SK-N-SH (cell line): ENCODE measurements around the gene ACTN3. TPM values are rescaled to one million over a fixed set of nuclear protein-coding genes. Genes with fewer than 3 reads are reported as not detected.

ENCODE experiments used
- CTCF ChIA-PET: fragments of 300-600, 350-600 bp; formaldehyde crosslinking; extraction: SDS; loops from one replicate; lab custom pipeline; 2021; lab: Yijun Ruan, JAX
- POLR2A ChIA-PET: fragments of 350-600 bp; sonication (Branson Sonifier 250); formaldehyde crosslinking; extraction: SDS; loops from one replicate; lab custom pipeline; 2020; ENCODE audit warnings: antibody characterized with exemption, inconsistent platforms; lab: Yijun Ruan, JAX
- DNase-seq: peaks from one replicate; pipeline ENCODE4 v3.0.0; 2012
- H2AFZ ChIP-seq: fragments of 200-600 bp; sonication (generic); 2 replicates; pipeline ENCODE4 v1.8.1; 2016; ENCODE audit warnings: antibody characterized with exemption, mild to moderate bottlenecking, low read depth
- H3F3A ChIP-seq: fragments of 200-600 bp; sonication (generic); replicated peaks from 2 replicates; pipeline ENCODE3; 2016; ENCODE audit warnings: antibody characterized with exemption, mild to moderate bottlenecking; ENCODE audit not compliant: insufficient read depth
- H3K27ac ChIP-seq, 2 experiments: fragments of 200-500 bp in 1 of 2; fragments of 200-600 bp in 1 of 2; sonication (Bioruptor generic) in 1 of 2; sonication (generic), shearing (Covaris generic) in 1 of 2; 2 replicates each; pipeline versions ENCODE4 v1.5.1 to v1.6.1; 2014 to 2016; ENCODE audit warnings: low read depth in 2 of 2, inconsistent platforms in 1 of 2, low read length in 1 of 2, mild to moderate bottlenecking in 1 of 2, mixed read lengths in 1 of 2
- H3K27me3 ChIP-seq: fragments of 200-600 bp; sonication (generic), shearing (Covaris generic); 2 replicates; pipeline ENCODE4 v1.6.1; 2016; ENCODE audit warnings: mixed run types; ENCODE audit not compliant: insufficient read depth
- H3K36me3 ChIP-seq, 2 experiments: fragments of 200-500 bp in 1 of 2; fragments of 200-600 bp in 1 of 2; sonication (Bioruptor generic) in 1 of 2; sonication (generic) in 1 of 2; replicated peaks in 1 of 2; 2 replicates each; pipeline versions ENCODE3 to v1.5.1; 2014 to 2016; ENCODE audit warnings: low read length in 1 of 2, mild to moderate bottlenecking in 1 of 2; ENCODE audit not compliant: insufficient read depth in 2 of 2, control insufficient read depth in 1 of 2
- H3K4me1 ChIP-seq, 2 experiments: fragments of 200-500 bp in 1 of 2; fragments of 200-600 bp in 1 of 2; sonication (Bioruptor generic) in 1 of 2; sonication (generic), shearing (Covaris generic) in 1 of 2; 2 replicates each; pipeline versions ENCODE4 v1.5.1 to v1.6.1; 2014 to 2016; ENCODE audit warnings: low read depth in 1 of 2, low read length in 1 of 2, mixed run types in 1 of 2; ENCODE audit not compliant: insufficient read depth in 2 of 2, control insufficient read depth in 1 of 2
- H3K4me2 ChIP-seq: fragments of 200-600 bp; sonication (generic), shearing (Covaris generic); 2 replicates; pipeline ENCODE4 v1.6.1; 2017; ENCODE audit warnings: mixed run types
- H3K4me3 ChIP-seq, 2 experiments: fragments of 200-500 bp in 1 of 2; fragments of 200-600 bp in 1 of 2; sonication (Bioruptor generic) in 1 of 2; sonication (generic), shearing (Covaris generic) in 1 of 2; 2 replicates each; pipeline versions ENCODE4 v1.5.1 to v1.8.1; 2014 to 2016; ENCODE audit warnings: low read depth in 2 of 2, inconsistent platforms in 1 of 2, low read length in 1 of 2, mild to moderate bottlenecking in 1 of 2, mixed read lengths in 1 of 2, moderate library complexity in 1 of 2
- H3K79me2 ChIP-seq: fragments of 200-600 bp; sonication (generic); 2 replicates; pipeline ENCODE4 v1.8.1; 2017; ENCODE audit warnings: mild to moderate bottlenecking; ENCODE audit not compliant: insufficient read depth
- H3K9ac ChIP-seq: fragments of 200-600 bp; sonication (generic); 2 replicates; pipeline ENCODE4 v1.6.1; 2017; ENCODE audit warnings: mixed run types
- H3K9me2 ChIP-seq: fragments of 200-600 bp; sonication (generic); 2 replicates; pipeline ENCODE4 v1.6.1; 2017; ENCODE audit warnings: mixed run types
- H3K9me3 ChIP-seq: fragments of 200-600 bp; sonication (generic); 2 replicates; pipeline ENCODE4 v1.6.1; 2017; ENCODE audit warnings: mixed run types, mild to moderate bottlenecking, moderate library complexity
- H4K20me1 ChIP-seq: fragments of 200-600 bp; sonication (generic); 2 replicates; pipeline ENCODE4 v1.6.1; 2017; ENCODE audit warnings: mild to moderate bottlenecking, mixed run types; ENCODE audit not compliant: insufficient read depth
- CHD2 ChIP-seq: fragments of 150-350 bp; IDR thresholded peaks from 2 replicates; pipeline ENCODE4 v1.6.1; 2018; ENCODE audit warnings: low read length; ENCODE audit not compliant: partially characterized antibody
- ELF1 ChIP-seq: IDR thresholded peaks from 2 replicates; pipeline ENCODE4 v1.4.0; 2012
- FOSL2 ChIP-seq: IDR thresholded peaks from 2 replicates; pipeline ENCODE4 v1.4.0; 2012; ENCODE audit warnings: low read depth, mild to moderate bottlenecking, moderate library complexity, borderline replicate concordance
- IRF3 ChIP-seq: fragments of 150-350 bp; IDR thresholded peaks from 2 replicates; pipeline ENCODE4 v1.6.1; 2016; ENCODE audit warnings: mild to moderate bottlenecking, low read depth, low read length
- JUND ChIP-seq: IDR thresholded peaks from 2 replicates; pipeline ENCODE4 v1.4.0; 2012
- MAX ChIP-seq: IDR thresholded peaks from 2 replicates; pipeline ENCODE4 v1.4.0; 2012; ENCODE audit warnings: low read depth
- PBX3 ChIP-seq: IDR thresholded peaks from 2 replicates; pipeline ENCODE4; 2012
- POLR2AphosphoS5 ChIP-seq: IDR thresholded peaks from 2 replicates; pipeline ENCODE4 v1.6.1; 2012; ENCODE audit warnings: low read depth, low read length
- REST ChIP-seq: IDR thresholded peaks from 2 replicates; pipeline ENCODE4 v1.6.1; 2012; ENCODE audit warnings: mild to moderate bottlenecking, low read depth, low read length, moderate library complexity
- RFX5 ChIP-seq: IDR thresholded peaks from 2 replicates; pipeline ENCODE4 v1.6.1; 2012; ENCODE audit warnings: mild to moderate bottlenecking, improper control_type of control experiment, low read length
- SIN3A ChIP-seq: IDR thresholded peaks from 2 replicates; pipeline ENCODE4 v1.6.1; 2012; ENCODE audit warnings: low read depth, mild to moderate bottlenecking, low read length, moderate library complexity, borderline replicate concordance
- SMC3 ChIP-seq: IDR thresholded peaks from 2 replicates; pipeline ENCODE4 v1.6.1; 2012; ENCODE audit warnings: low read depth, low read length, improper control_type of control experiment
- TEAD4 ChIP-seq: IDR thresholded peaks from 2 replicates; pipeline ENCODE4 v1.4.0; 2012; ENCODE audit warnings: mild to moderate bottlenecking, borderline replicate concordance; ENCODE audit not compliant: insufficient read depth
- USF1 ChIP-seq: IDR thresholded peaks from 2 replicates; pipeline ENCODE4 v1.4.0; 2012; ENCODE audit warnings: low read depth, borderline replicate concordance
- ZBTB33 ChIP-seq: IDR thresholded peaks from 2 replicates; pipeline ENCODE4 v1.4.0; 2012; ENCODE audit warnings: low read depth, borderline replicate concordance
- WGBS: methylation state at CpG from one replicate; pipeline ENCODE4 v1.1.6; 2017; ENCODE audit warnings: low lambda C conversion rate; 5-methylcytosine and 5-hydroxymethylcytosine counted together
- polyA plus RNA-seq, 3 experiments: library from polyadenylated mRNA; depleted of rRNA; stranded (reverse); fragments of >200 nt; gene quantifications; 2 replicates each; pipeline ENCODE4 v1.2.3, GENCODE V29; 2012

ACTN3 gene
- polyA plus RNA-seq, 1 of the 3 experiments (the other 2 are of a cell fraction), result 0.02 TPM

- peaks cover 0 to 10% of the 10 kb centered on the region in 2 experiments; a peak in 1 of 4 replicates for H3K4me1 ChIP-seq
- peaks cover 4% of the 10 kb centered on the region for H3F3A ChIP-seq
- H3K9ac ChIP-seq, result no peak overlapping the region
- peaks cover 7% of the 10 kb centered on the region for H3K79me2 ChIP-seq
- H3K9me3 ChIP-seq, result no peaks in the 10 kb centered on the region
- no peak overlapping the region for H2AFZ ChIP-seq
- ChIA-PET CTCF (no interaction called here), POLR2A (no interaction called here)
- H4K20me1 ChIP-seq, result no peaks in the 10 kb centered on the region
- 56% methylated on average over 5 of the region's 5 CpGs for WGBS
- TF ChIP-seq MAX, result no peak
- no peak for TF ChIP-seq ELF1
- TF ChIP-seq PBX3, result no peak
- no peak for TF ChIP-seq SIN3A
- no peak for TF ChIP-seq JUND
- no peak for TF ChIP-seq CHD2
- no peak for TF ChIP-seq RFX5
- no peak for TF ChIP-seq REST
- TF ChIP-seq FOSL2, result no peak
- no peak for TF ChIP-seq ZBTB33
- no peak for TF ChIP-seq USF1
- TF ChIP-seq IRF3, result no peak
- TF ChIP-seq POLR2AphosphoS5, result no peak
- TF ChIP-seq TEAD4, result no peak
- no peak for TF ChIP-seq SMC3
- no peak for DNase-seq
- no peak overlapping the region for H3K4me2 ChIP-seq
- H3K9me2 ChIP-seq, result no peaks in the 10 kb centered on the region
- H3K27ac ChIP-seq, result no peak overlapping the region
- H3K36me3 ChIP-seq, result no peaks in the 10 kb centered on the region
- no peaks in the 10 kb centered on the region for H3K27me3 ChIP-seq
- no peak overlapping the region for H3K4me3 ChIP-seq
Observed at GRCh38 chr11:66547662-66548009, 933 bp downstream of the ACTN3 start.
